ENCODE measurements around the gene RNF225. TPM values are rescaled to one million over a fixed set of nuclear protein-coding genes. Genes with fewer than 3 reads are reported as not detected.

The RNF225 gene
- polyA plus RNA-seq, 1 of the 3 experiments (the other 2 are of a cell fraction) = 0.13 TPM

DNA sequence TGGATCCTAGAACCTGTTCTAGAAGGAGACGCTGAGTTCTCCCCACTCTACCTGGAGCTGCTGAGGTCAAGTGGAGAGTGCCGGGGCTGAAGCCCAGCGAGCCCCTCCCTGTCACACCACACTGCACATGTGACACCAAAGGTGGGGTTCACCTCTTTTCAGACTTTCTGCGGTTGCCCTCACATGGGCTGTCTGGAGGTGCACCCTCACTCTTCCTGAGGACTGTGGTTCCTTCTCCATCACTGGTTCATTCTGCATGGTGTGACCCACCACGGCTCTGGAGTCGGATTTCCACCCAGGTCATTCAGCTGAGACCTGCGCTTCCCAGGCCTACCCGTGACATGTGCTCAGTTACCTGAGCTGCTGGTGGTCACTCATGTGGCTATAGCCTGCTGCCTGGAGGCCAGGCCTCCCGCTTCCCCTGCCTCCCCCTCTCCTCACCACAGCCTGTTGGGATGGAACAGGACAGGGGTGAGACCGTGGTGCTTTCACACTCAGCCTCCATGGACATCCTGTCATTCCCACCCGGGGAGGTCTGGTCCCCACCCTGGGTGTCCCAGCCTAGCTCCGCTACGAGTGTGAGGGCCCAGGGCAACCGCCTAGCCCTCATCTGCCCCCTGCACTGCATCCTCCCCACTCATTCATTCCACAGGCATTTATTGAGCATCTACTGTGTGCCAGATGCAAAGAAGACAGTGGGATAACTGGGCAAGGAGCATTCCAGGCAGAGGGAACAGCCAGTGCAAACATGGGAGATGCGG, 41.6 kb upstream of the RNF225 start:
- Histone ChIP-seq H3K9me3 (no peaks in the 10 kb centered on the region), H3K4me3 (ENCODE audit: low read depth in 2 of 2, low read length in 1 of 2) (no peak overlapping the region), H3K4me1 (ENCODE audit: control insufficient read depth in 1 of 2, insufficient read depth in 2 of 2, low read depth in 1 of 2, low read length in 1 of 2) (no peaks in the 10 kb centered on the region), H3K27ac (ENCODE audit: low read depth in 2 of 2, low read length in 1 of 2) (no peak overlapping the region), H3F3A (replicated peaks; ENCODE audit: insufficient read depth) (no peaks in the 10 kb centered on the region), H4K20me1 (ENCODE audit: insufficient read depth) (no peaks in the 10 kb centered on the region), H3K79me2 (ENCODE audit: insufficient read depth) (peaks cover 18% of the 10 kb centered on the region), H3K4me2 (no peak overlapping the region), H3K36me3 (replicated peaks in 1 of 2; ENCODE audit: control insufficient read depth in 1 of 2, insufficient read depth in 2 of 2, low read length in 1 of 2) (peaks cover 2 to 4% of the 10 kb centered on the region in 2 experiments), H3K27me3 (ENCODE audit: insufficient read depth) (no peaks in the 10 kb centered on the region), H3K9me2 (no peaks in the 10 kb centered on the region), H2AFZ (ENCODE audit: low read depth) (no peak overlapping the region), H3K9ac (no peak overlapping the region)
- DNase-seq = no peak
- ChIA-PET CTCF (interaction anchor here (1.0 kb wide), 1 partner anchor 9 kb away, joined by 3 read pairs; the partner anchor contains the start of gene ZNF497), POLR2A (interaction anchor here (1.4 to 3.6 kb wide), 2 partner anchors 8 to 9 kb away, joined by 3 to 18 read pairs; partner anchors contain the start of gene ZNF497)
- WGBS (ENCODE audit: low lambda C conversion rate) = 90% methylated on average over 10 of the region's 15 CpGs
- TF ChIP-seq CHD2 (IDR thresholded peaks at IDR 0.05; ENCODE audit: low read length, partially characterized antibody) (no peak), SIN3A (IDR thresholded peaks at IDR 0.05; ENCODE audit: borderline replicate concordance, low read depth, low read length) (no peak), NRF1 (IDR thresholded peaks at IDR 0.05; ENCODE audit: low read depth, low read length) (no peak), MXI1 (IDR thresholded peaks at IDR 0.05; ENCODE audit: low read depth, low read length) (no peak), YY1 (IDR thresholded peaks at IDR 0.05; ENCODE audit: low read depth) (no peak), NFIC (IDR thresholded peaks at IDR 0.05; ENCODE audit: borderline replicate concordance) (no peak), FOSL2 (IDR thresholded peaks at IDR 0.05; ENCODE audit: borderline replicate concordance, low read depth) (no peak), TCF12 (IDR thresholded peaks at IDR 0.05) (no peak), RAD21 (IDR thresholded peaks at IDR 0.05; ENCODE audit: low read length) (no peak), JUND (IDR thresholded peaks at IDR 0.05) (no peak)
- TF ChIP-seq, protein P1, sequence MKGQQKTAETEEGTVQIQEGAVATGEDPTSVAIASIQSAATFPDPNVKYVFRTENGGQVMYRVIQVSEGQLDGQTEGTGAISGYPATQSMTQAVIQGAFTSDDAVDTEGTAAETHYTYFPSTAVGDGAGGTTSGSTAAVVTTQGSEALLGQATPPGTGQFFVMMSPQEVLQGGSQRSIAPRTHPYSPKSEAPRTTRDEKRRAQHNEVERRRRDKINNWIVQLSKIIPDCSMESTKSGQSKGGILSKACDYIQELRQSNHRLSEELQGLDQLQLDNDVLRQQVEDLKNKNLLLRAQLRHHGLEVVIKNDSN (IDR thresholded peaks at IDR 0.05; ENCODE audit: borderline replicate concordance, low read depth) = no peak
- TF ChIP-seq, protein P2, sequence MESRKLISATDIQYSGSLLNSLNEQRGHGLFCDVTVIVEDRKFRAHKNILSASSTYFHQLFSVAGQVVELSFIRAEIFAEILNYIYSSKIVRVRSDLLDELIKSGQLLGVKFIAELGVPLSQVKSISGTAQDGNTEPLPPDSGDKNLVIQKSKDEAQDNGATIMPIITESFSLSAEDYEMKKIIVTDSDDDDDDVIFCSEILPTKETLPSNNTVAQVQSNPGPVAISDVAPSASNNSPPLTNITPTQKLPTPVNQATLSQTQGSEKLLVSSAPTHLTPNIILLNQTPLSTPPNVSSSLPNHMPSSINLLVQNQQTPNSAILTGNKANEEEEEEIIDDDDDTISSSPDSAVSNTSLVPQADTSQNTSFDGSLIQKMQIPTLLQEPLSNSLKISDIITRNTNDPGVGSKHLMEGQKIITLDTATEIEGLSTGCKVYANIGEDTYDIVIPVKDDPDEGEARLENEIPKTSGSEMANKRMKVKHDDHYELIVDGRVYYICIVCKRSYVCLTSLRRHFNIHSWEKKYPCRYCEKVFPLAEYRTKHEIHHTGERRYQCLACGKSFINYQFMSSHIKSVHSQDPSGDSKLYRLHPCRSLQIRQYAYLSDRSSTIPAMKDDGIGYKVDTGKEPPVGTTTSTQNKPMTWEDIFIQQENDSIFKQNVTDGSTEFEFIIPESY (IDR thresholded peaks at IDR 0.05; ENCODE audit: borderline replicate concordance, low read depth) = no peak

DNA sequence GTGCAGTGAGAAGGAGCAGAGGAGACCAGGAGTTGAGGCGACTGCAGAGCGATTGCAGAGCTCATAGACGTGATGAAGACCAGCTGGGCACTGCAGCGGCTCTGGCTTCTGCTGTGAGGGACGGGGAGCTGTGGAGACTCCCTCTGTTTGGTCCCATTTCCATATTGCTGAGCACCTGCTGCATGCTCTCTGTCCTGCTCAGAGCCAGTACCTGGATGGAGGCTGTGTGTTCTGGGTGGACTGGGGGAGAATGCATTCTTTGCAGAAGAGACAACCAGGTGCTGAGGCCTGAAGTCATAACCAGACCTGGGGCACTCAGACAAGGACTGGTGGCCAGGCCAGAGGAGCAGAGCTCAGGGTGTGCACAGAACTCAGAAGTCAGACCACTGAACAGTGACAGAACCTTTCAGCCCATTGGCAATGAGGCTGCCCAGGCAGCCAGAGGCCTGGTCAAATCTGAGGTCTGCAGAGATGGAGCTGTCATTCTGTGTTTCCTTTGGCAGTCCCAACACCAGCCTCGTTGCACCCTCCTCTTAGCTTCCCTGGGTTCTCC, 40.9 kb upstream of the RNF225 start:
- Histone ChIP-seq H3K4me1 (ENCODE audit: control insufficient read depth in 1 of 2, insufficient read depth in 2 of 2, low read depth in 1 of 2, low read length in 1 of 2) (no peaks in the 10 kb centered on the region), H3K79me2 (ENCODE audit: insufficient read depth) (peaks cover 11% of the 10 kb centered on the region), H2AFZ (ENCODE audit: low read depth) (no peak overlapping the region), H3K4me2 (no peak overlapping the region), H3K4me3 (ENCODE audit: low read depth in 2 of 2, low read length in 1 of 2) (no peak overlapping the region), H3K27me3 (ENCODE audit: insufficient read depth) (no peaks in the 10 kb centered on the region), H3K9ac (no peak overlapping the region), H3K9me3 (no peaks in the 10 kb centered on the region), H3F3A (replicated peaks; ENCODE audit: insufficient read depth) (no peaks in the 10 kb centered on the region), H3K9me2 (no peaks in the 10 kb centered on the region), H3K36me3 (replicated peaks in 1 of 2; ENCODE audit: control insufficient read depth in 1 of 2, insufficient read depth in 2 of 2, low read length in 1 of 2) (peaks cover 2% of the 10 kb centered on the region in 2 experiments), H3K27ac (ENCODE audit: low read depth in 2 of 2, low read length in 1 of 2) (no peak overlapping the region), H4K20me1 (ENCODE audit: insufficient read depth) (no peaks in the 10 kb centered on the region)
- 84% methylated on average over 6 of the region's 6 CpGs for WGBS (ENCODE audit: low lambda C conversion rate)
- POLR2A ChIA-PET = interaction anchor here (1.4 to 3.6 kb wide), 2 partner anchors 8 kb away, joined by 3 to 18 read pairs; partner anchors contain the start of gene ZNF497
- CTCF ChIA-PET = interaction anchor here (1.0 kb wide), 1 partner anchor 8 kb away, joined by 3 read pairs; the partner anchor contains the start of gene ZNF497
- DNase-seq = no peak
- TF ChIP-seq, protein P3, sequence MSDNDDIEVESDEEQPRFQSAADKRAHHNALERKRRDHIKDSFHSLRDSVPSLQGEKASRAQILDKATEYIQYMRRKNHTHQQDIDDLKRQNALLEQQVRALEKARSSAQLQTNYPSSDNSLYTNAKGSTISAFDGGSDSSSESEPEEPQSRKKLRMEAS (IDR thresholded peaks at IDR 0.05; ENCODE audit: low read depth) = no peak
- TF ChIP-seq YY1 (IDR thresholded peaks at IDR 0.05; ENCODE audit: low read depth) (no peak), GATA2 (CRISPR knock-in tag; IDR thresholded peaks at IDR 0.05) (no peak), NFIC (IDR thresholded peaks at IDR 0.05; ENCODE audit: borderline replicate concordance) (no peak), RAD21 (IDR thresholded peaks at IDR 0.05; ENCODE audit: low read length) (no peak), NRF1 (IDR thresholded peaks at IDR 0.05; ENCODE audit: low read depth, low read length) (no peak), POLR2AphosphoS5 (IDR thresholded peaks at IDR 0.05; ENCODE audit: low read depth, low read length) (no peak), TEAD4 (IDR thresholded peaks at IDR 0.05; ENCODE audit: borderline replicate concordance, insufficient read depth) (no peak)
- TF ChIP-seq, protein P4, sequence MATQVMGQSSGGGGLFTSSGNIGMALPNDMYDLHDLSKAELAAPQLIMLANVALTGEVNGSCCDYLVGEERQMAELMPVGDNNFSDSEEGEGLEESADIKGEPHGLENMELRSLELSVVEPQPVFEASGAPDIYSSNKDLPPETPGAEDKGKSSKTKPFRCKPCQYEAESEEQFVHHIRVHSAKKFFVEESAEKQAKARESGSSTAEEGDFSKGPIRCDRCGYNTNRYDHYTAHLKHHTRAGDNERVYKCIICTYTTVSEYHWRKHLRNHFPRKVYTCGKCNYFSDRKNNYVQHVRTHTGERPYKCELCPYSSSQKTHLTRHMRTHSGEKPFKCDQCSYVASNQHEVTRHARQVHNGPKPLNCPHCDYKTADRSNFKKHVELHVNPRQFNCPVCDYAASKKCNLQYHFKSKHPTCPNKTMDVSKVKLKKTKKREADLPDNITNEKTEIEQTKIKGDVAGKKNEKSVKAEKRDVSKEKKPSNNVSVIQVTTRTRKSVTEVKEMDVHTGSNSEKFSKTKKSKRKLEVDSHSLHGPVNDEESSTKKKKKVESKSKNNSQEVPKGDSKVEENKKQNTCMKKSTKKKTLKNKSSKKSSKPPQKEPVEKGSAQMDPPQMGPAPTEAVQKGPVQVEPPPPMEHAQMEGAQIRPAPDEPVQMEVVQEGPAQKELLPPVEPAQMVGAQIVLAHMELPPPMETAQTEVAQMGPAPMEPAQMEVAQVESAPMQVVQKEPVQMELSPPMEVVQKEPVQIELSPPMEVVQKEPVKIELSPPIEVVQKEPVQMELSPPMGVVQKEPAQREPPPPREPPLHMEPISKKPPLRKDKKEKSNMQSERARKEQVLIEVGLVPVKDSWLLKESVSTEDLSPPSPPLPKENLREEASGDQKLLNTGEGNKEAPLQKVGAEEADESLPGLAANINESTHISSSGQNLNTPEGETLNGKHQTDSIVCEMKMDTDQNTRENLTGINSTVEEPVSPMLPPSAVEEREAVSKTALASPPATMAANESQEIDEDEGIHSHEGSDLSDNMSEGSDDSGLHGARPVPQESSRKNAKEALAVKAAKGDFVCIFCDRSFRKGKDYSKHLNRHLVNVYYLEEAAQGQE (IDR thresholded peaks at IDR 0.05; ENCODE audit: low read depth, low read length) = no peak
- TF ChIP-seq, protein P5, sequence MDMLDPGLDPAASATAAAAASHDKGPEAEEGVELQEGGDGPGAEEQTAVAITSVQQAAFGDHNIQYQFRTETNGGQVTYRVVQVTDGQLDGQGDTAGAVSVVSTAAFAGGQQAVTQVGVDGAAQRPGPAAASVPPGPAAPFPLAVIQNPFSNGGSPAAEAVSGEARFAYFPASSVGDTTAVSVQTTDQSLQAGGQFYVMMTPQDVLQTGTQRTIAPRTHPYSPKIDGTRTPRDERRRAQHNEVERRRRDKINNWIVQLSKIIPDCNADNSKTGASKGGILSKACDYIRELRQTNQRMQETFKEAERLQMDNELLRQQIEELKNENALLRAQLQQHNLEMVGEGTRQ (IDR thresholded peaks at IDR 0.05; ENCODE audit: borderline replicate concordance, low read depth, low read length) = no peak

Measured in SK-N-SH (cell line).